Mucosa of descending colon (tissue), 3 donors: ENCODE measurements around the gene MAGOHB. TPM values are rescaled to one million over a fixed set of nuclear protein-coding genes. Genes with fewer than 3 reads are reported as not detected.

Experiments
- ATAC-seq: fragments of 200-7000 bp; cut with Tn5 transposase; one replicate; pipeline ENCODE4 v1.9.1; 2020; ENCODE audit warnings: mild to moderate bottlenecking, moderate library complexity
- DNase-seq, 3 donors: peaks; one replicate each; pipeline ENCODE4 v3.0.0-alpha.2; 2020
- H3K36me3 ChIP-seq: fragments of 200-600 bp; one replicate; pipeline ENCODE4 v1.8.0; 2021; ENCODE audit warnings: low read depth, mild to moderate bottlenecking
- H3K4me1 ChIP-seq: fragments of 200-600 bp; one replicate; pipeline ENCODE4 v1.8.0; 2021; ENCODE audit warnings: low read depth, mild to moderate bottlenecking
- H3K4me3 ChIP-seq: fragments of 200-600 bp; one replicate; pipeline ENCODE4 v1.8.0; 2021; ENCODE audit warnings: mild to moderate bottlenecking
- H3K9me3 ChIP-seq: fragments of 200-600 bp; one replicate; pipeline ENCODE4 v1.8.0; 2021; ENCODE audit warnings: mild to moderate bottlenecking
- intact Hi-C, 2 donors: fragments of 100-400 bp; cut with DNase I in 1 of 2; cut with micrococcal nuclease in 1 of 2; formaldehyde crosslinking; loops; one replicate each; pipeline versions ENCODE4 v1.11.0 to v1.11.1; 2022; cut with DNase I, micrococcal nuclease
- total RNA-seq, 3 donors: library from RNA; stranded (reverse); fragmentation: NEBNext Ultra II Directional in 2 of 3; extraction: Animal tissue kit (Norgen Biotek cat#: 25700) in 2 of 3; gene quantifications; one replicate each; pipeline versions ENCODE4 v1.2.1 to v1.2.4, GENCODE V29; 2021 to 2023
- TF ChIP-seq, protein P1 (sequence below): fragments of 200-600 bp; IDR thresholded peaks from one replicate; pipeline ENCODE4 v1.8.0; 2022; ENCODE audit warnings: antibody characterized with exemption, mild to moderate bottlenecking
- donor health status: DM: no; HTN: no; CAD: no; lungs with moderate emphysema.
- donor health status: DM: no; HTN: no; CAD: no.
- donor health status: DM: no; HTN: yes; CAD: no.

The MAGOHB gene
- total RNA-seq, 3 donors from 2014 or later: 9.6 to 14.7 (median 13.7) TPM

DNA sequence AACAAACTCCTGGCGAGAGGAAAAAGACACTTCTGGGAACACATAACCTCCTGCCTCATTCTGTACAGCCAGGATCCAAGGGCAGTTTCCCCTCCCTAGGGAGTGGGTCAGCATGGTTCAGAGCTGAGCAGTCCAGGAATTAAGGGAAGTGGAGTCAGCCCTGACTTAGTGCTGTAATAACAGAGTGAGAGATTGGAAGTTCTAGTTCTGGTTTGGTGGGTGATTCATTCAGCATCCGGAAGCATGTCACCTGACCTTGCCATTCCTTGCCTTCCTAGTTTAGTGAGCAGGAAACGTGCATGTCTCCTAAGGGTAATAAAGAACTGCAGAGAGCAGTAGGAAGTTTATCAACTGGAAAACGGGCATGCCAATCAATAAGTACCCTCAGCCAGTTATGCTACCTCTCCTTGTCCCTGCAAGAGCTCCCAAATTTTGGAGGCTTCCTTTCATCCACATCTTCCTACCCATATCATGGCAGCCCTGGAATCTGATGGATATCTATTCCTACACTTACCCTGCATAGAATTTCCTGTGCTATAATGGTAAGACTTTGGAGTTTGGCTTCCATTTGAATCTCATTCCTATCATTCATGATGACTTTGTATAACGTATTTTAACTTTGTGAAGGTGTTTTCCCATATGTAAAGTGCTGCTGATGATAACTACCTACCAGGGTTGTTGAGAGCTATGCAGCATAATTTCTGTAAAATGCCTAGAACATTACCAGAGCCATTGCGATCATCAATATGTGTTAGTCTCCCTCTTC lies 28.5 kb upstream of the MAGOHB start:
- no peak overlapping the region for H3K4me3 ChIP-seq
- TF ChIP-seq, protein P1, sequence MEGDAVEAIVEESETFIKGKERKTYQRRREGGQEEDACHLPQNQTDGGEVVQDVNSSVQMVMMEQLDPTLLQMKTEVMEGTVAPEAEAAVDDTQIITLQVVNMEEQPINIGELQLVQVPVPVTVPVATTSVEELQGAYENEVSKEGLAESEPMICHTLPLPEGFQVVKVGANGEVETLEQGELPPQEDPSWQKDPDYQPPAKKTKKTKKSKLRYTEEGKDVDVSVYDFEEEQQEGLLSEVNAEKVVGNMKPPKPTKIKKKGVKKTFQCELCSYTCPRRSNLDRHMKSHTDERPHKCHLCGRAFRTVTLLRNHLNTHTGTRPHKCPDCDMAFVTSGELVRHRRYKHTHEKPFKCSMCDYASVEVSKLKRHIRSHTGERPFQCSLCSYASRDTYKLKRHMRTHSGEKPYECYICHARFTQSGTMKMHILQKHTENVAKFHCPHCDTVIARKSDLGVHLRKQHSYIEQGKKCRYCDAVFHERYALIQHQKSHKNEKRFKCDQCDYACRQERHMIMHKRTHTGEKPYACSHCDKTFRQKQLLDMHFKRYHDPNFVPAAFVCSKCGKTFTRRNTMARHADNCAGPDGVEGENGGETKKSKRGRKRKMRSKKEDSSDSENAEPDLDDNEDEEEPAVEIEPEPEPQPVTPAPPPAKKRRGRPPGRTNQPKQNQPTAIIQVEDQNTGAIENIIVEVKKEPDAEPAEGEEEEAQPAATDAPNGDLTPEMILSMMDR: no peak
- no peaks in the 10 kb centered on the region for H3K36me3 ChIP-seq
- peaks cover 14% of the 10 kb centered on the region for H3K9me3 ChIP-seq
- DNase-seq (peak in 1 of 3 donors; percentile 68), ATAC-seq (peak; percentile 92)
- peaks cover 26% of the 10 kb centered on the region for H3K4me1 ChIP-seq
- intact Hi-C loops: no loop called here

DNA sequence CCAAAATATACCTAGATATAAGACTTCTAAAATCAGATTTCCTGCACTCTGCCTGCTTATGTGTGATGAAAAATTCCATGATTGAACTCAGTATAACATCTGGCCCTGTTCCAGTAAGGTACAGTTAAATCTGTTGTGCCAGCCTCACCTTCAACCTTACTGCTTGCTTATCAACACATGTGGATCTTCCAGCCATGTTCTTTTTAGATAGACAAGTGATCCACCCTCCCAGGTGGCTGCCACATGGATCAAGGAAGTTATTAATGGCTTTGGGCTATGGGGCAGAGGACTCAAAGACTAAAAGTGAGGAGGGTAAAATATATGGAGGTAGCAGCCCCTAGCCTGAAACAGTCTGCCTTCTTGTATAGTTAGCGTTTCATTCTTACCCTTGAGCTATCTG lies 25.3 kb upstream of the MAGOHB start:
- no peaks in the 10 kb centered on the region for H3K9me3 ChIP-seq
- intact Hi-C loops: no loop called here
- no peak overlapping the region for H3K4me3 ChIP-seq
- peak in 1 of 3 donors; percentile 41 for DNase-seq
- H3K36me3 ChIP-seq: no peaks in the 10 kb centered on the region
- ATAC-seq: peak; percentile 43
- TF ChIP-seq, protein P1: no peak
- peaks cover 26% of the 10 kb centered on the region for H3K4me1 ChIP-seq

- Histone ChIP-seq H3K4me3 (no peak overlapping the region), H3K4me1 (peaks cover 18% of the 10 kb centered on the region), H3K36me3 (no peaks in the 10 kb centered on the region), H3K9me3 (no peaks in the 10 kb centered on the region)
- ATAC-seq (peak; percentile 74), DNase-seq (peak in 1 of 3 donors; percentile 51)
- intact Hi-C loops: no loop called here
- TF ChIP-seq, protein P1: no peak
Observed at GRCh38 chr12:10636611-10637010, 23.2 kb upstream of the MAGOHB start.

DNA sequence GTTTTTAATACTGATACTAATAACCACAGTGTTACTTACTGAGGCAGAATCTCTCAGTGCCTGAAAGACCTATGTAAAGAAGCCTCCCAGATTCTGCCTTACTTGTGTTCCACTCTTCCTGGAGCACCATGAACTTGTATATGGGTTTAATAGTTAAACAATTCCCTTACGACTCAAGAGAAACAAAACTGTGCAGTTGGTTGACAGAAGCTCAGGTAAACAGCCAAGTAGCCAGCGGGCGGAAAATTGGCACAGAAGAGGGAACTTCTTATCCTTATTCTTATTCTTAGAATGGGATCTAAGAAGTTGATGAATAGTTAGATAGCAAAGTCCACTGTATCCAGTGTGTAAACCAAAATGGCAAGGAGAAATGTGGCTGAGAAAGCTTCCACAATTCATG lies 22.7 kb upstream of the MAGOHB start:
- Histone ChIP-seq H3K4me3 (no peak overlapping the region), H3K36me3 (no peaks in the 10 kb centered on the region), H3K9me3 (no peaks in the 10 kb centered on the region), H3K4me1 (peaks cover 14% of the 10 kb centered on the region)
- peak in 1 of 3 donors; percentile 46 for DNase-seq
- peak; percentile 60 for ATAC-seq
- intact Hi-C loops: no loop called here
- TF ChIP-seq, protein P1: no peak

- H3K9me3 ChIP-seq: no peaks in the 10 kb centered on the region
- H3K36me3 ChIP-seq: no peaks in the 10 kb centered on the region
- H3K4me1 ChIP-seq: peaks cover 14% of the 10 kb centered on the region
- H3K4me3 ChIP-seq: no peak overlapping the region
- no peak for ATAC-seq
- intact Hi-C loops: no loop called here
- TF ChIP-seq, protein P1: no peak
- DNase-seq: no peak
Observed at GRCh38 chr12:10635306-10635705, 21.9 kb upstream of the MAGOHB start.
